Hepatic stellate cell (primary cell): Measurements from ENCODE around the gene TRABD2B.

Experiments used
- DNase-seq: peaks from one replicate; pipeline ENCODE4 v3.0.0; 2011; ENCODE audit warnings: low spot score

TRABD2B gene

DNA sequence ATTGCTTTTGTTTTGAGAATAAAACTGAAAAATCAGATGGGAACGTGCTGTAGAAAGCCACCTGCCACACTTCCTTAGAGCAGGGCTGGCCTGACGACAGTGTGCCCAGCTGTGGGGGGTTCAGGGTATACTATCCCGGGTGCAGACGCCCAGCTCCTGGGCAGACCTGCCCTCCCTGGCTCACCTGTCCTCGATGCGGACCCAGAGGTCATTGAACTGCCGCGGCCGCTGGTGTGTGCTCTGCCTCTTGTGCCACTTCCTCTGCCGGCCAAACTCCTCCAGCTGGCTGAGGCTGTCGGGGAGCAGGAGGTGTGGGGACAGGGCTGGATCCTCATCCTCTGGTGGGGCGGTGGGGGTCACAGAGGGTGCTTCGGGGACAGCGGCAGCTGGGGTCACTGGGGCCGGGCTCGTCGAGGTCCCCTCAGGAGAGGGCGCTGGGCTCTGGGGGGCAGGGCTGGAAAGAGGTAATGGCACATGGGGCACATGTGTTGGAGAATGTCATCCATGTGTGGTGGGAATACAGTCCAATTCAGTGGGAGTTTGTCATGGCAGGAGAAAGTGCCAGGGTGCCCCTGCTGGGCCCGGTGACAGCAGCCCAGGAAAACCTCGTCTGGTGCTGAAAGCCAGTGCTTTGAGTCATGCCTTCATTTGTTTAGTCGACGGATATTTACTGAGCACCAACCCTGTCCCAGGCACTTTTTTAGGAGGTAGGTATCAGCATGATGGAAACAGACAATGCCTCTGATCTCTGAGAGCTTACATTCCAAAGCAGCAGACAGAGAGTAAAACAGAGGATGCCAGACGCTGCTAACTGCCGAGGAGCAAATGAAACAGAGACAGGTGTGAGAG lies 222.0 kb downstream of the TRABD2B start:
- DNase-seq, result no peak

DNA sequence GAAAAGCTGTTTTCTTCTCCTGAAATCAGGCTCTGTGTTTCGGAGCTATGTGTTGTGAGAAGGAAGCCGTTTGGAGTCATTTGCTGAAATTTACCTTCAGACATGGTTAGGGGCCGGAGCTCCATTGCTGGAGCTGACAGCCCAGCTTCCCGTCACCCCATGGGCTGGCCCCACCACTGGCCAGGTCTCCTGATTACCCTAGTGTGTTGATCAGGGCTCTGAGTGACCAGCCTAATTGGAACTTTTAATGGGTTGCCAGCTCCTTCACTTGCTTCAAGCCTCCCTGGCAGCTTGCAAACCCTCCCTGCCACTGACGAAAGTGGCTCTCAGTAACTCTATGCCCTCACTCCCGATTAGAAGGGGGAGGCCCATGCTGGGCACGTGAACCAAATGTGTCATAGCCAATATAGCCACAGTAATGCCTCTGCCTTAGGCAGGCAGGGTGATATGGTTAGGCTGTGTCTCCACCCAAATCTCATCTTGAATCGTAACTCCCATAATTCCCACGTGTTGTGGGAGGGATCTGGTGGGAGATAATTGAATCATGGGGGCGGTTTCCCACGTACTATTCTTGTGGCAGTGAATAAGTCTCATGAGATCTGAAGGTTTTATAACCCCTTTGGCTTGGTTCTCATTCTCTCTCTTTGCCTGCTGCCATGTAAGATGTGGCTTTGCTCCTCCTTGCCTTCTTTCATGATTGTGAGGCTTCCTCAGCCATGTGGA lies 224.1 kb downstream of the TRABD2B start:
- DNase-seq, result no peak

DNA sequence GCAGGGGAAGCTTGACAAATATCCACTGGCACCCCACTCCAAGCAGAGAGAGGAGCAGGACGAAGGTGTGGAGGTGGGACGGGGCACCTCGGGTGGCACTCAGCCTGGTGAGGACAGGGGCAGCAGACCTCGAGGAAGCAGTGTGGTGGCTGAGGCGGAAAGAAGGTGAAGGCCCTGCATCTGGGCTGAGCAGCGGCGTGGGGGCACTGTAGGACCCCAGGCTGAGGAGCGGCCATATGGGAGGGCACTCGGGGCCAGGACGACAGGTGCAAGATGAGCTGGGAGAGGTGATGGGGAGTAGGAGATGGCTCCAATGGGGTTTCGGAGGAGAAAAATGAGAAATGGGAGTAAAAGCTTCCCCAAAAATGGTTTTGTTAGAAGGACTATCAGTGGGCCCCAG lies 224.9 kb downstream of the TRABD2B start:
- no peak for DNase-seq

- no peak for DNase-seq
These were observed 225.4 kb downstream of the TRABD2B start for GRCh38 chr1:47771751-47772150.

DNA sequence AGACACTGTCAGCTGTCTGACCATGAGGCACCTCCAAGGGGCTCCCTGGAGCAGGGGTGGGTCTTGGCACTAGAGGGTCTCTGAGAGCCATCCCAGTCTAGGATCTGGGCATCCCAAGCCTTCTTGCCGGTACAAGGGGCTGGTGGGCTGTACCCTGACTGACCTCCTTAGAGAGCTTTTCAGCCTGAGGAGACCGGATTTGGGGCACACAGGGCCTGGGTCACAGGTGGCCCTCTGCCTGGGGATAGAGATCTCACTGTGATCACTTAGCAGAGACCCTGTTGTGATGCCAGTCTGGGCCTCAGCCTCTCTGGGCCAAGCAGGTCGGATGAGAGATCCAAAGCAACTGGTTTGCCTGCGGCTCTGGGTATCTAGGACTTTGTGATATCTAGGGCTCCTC lies 227.2 kb downstream of the TRABD2B start:
- no peak for DNase-seq

DNA sequence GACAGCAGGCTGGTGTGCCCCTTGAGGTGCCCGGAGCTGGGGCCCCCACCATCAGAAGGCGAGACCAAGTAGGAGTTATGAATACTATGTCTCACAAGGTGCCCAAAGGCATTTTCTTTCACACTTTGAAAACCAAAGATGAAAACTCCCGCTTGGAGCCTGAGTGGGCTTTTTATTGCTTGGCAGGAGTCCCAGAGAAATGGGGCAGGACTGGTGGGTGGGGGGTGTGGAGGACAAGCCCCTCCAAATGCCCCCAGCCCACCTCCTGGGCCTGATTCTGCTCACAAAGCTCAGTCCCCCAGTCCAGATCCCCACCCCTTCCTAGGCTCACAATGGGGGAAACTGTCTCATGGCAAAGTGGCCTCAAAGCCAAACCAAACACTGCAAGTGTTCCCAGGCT lies 227.9 kb downstream of the TRABD2B start:
- no peak for DNase-seq

DNA sequence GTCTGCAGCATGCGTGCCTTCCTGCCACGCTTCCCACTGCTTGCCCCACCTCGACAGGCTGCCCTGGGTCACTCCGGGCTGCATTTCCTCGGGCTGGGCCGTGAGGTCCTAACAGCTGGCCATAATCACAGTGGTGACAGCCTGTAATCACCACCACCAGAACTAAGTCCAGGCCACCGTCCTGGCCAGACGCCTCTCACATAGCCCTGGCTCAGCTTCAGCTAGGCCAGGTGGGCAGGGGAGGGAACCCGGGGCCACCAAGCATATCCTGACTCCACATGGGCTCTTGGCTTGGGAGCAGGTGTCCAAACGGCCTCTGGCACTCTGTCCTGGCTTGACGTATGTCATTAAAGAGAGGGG lies 229.5 kb downstream of the TRABD2B start:
- DNase-seq, result no peak

- no peak for DNase-seq
These were observed 230.1 kb downstream of the TRABD2B start for GRCh38 chr1:47766832-47767740.

DNA sequence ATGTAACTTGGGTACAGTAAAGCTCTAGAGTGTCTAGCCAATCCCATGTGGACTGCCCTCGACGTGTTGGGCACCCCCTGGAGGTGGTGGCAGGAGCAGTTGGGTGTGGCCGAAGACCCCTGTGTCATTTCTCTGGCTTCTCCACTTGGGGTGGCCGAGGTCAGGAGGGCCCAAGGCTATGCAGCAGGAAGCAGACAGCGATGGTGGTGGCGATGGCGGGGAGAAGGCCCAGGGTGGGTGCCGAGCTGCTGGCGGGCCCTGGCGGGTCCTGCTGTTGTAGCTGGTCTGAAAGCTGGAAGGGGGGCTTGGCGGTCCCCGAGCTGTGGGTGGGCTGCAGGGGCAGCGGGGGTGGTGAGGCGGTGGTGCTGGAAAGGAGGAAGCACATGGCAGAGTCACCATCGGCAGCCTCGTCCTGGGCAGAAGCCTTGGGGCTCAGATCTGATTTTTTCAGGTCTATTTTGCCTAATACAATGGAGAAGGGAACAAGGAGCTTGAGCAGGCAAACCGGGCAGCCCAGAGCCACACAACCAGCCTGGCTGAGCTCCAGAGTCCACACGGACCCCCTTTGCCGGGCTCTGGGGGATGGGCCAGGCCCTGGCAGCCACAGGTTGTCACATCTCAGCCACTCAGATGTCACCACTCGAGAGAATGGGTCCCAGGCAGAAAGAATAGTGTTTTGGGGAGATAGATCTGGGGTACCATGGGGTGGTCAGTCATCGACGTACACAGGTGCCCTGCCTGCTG lies 231.3 kb downstream of the TRABD2B start:
- DNase-seq, result no peak

DNA sequence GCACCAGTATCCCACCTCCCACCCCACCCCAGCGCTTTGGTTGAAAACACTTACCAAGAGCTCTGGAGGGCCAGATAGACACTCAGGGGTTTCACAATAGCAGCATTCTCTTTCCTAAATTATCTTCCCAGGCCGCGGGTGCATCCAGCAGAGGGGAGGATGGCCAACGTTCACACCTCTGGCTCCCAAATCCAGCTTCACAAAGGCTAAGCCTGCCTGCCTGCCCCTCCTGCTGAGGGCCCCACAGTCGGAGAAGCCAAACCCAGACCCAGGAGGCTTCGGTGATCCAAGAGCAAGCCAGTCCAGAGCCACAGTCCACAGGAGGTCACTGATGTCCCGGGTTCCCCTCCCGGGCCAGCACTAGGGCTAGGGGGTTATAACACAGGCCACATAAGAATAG lies 231.9 kb downstream of the TRABD2B start:
- no peak for DNase-seq

DNA sequence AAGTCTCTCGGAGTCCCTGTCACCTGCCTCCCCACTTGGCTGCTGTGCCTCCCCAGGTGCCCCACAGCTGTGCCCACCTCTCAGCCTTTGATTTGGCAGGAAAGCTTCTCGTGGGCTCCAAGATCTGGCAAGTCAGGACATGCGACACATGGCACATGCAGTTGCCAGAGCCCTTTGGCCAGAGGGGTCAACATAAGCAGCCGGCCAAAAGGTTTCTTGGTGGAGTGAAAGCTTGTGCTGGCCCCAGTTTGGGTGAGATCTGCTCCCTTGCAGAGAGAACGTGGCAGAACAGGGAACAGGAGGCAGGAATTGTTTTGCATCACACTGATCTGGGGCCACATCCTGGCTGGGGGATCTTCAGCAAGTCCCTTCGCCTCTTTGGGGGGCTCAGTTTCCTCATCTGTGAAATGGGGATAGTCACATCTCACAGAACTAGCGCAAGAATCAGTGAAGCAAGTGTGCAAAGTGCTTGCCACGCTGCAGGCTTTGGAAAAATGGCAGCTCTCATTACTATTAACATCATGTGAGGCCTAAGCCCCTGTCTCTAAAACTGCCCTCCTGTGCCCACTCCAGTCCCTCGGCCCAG lies 232.6 kb downstream of the TRABD2B start:
- no peak for DNase-seq

DNA sequence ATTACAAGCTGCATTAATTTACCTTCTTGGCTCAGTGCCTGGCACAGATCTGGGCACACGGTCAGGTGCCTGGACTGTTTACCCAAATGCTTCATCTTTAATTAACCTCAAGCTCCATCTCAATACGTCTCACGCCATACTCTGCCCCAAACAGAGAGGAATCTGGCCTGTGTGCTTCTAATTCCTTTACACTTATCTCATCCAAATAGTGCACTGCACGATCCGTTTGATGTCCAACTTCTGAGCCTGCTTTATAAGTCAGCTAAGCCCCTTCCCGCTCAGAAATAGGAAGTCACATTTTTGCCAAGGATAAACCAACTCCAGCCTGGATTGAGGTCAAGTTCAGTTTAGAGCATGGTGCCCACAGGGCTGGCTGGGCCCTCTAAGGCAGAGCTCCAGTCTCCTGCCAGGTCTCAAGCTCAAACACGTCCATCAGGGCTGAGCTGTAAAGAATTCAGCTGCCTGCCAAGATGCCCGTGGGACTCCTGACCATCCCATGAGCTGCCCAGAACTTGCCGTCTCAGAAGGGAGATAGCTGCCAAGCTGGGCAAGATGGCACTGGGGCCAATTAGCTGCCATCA lies 233.5 kb downstream of the TRABD2B start:
- no peak for DNase-seq

- no peak for DNase-seq
These were observed 235.2 kb downstream of the TRABD2B start for GRCh38 chr1:47761974-47762373.

GRCh38 chr1:47761201-47761930 lies 235.8 kb downstream of the TRABD2B start:
- DNase-seq, result no peak

GRCh38 chr1:47759936-47760629 lies 237.1 kb downstream of the TRABD2B start:
- DNase-seq, result no peak

GRCh38 chr1:47759251-47759935 lies 237.8 kb downstream of the TRABD2B start:
- no peak for DNase-seq

DNA sequence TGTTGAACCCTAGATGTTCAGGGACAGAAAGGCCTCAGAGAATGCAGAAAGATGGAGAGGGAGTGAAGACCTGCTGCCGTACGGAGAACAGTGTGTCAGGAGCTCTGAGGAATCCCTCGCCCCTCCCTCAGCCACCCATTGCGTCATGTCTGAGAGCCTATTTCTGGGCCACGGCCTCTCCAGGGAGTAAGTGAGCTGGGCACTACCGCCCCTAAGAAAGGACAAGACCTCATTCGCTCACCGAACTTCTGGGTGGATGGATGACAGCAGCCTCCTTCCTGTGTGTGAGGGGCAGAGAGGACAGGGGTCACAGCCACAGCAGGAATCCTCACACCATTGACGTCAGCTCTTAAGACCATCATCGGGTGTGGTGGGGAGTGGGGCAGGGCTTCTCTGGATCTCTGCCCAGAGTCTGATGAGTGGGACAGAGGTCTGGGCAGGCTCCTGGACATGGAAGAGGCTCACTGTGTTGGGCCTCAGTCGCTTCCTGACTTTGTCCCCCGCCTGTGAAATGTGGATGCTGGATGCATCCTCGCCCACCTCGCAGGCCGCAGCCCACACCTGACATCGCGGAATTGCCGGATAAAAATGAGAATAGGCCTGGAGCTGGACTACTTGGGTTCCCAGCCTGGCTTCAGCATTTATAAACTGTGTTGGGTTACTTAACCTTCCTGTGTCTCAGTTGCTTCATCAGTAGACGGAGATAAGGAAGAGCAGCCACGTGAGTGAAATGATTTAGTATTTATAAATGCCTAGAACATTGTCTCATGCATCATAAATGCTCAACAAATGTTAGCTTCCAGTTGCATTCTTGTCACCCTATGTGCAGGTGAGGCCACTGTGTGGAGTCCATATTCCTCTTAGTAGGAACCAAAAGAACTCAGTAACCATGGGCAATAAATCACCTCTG lies 238.6 kb downstream of the TRABD2B start:
- DNase-seq, result no peak
